HUES64 (cell line): ENCODE results near the gene VKORC1L1.
"Not testable (repeated sequence)": the region's sequence is repeated elsewhere in the genome, so short reads cannot be mapped to it uniquely, and the experiment has no call there.

ENCODE experiments used
- H3K27ac ChIP-seq: 2 replicates; pipeline ENCODE4 v1.7.0; 2013; ENCODE audit warnings: low read depth, low read length, inconsistent platforms
- H3K27me3 ChIP-seq: 2 replicates; pipeline ENCODE4 v1.6.1; 2013; ENCODE audit warnings: mild to moderate bottlenecking, low read length; ENCODE audit not compliant: insufficient read depth
- H3K36me3 ChIP-seq: 2 replicates; pipeline ENCODE4 v1.6.1; 2013; ENCODE audit warnings: mild to moderate bottlenecking, low read length; ENCODE audit not compliant: insufficient read depth
- H3K4me1 ChIP-seq: 2 replicates; pipeline ENCODE4 v1.6.1; 2013; ENCODE audit warnings: mild to moderate bottlenecking, low read length, moderate library complexity; ENCODE audit not compliant: insufficient read depth
- H3K4me3 ChIP-seq: 2 replicates; pipeline ENCODE4 v1.5.1; 2013; ENCODE audit warnings: mild to moderate bottlenecking, low read length, moderate library complexity
- H3K9ac ChIP-seq: 2 replicates; pipeline ENCODE4 v1.6.1; 2013; ENCODE audit warnings: mild to moderate bottlenecking, low read depth, low read length
- H3K9me3 ChIP-seq: 2 replicates; pipeline ENCODE4 v1.6.1; 2013; ENCODE audit warnings: low read depth, low read length; ENCODE audit not compliant: insufficient read depth
- WGBS: fragments of 150-250, 120-280 bp; methylation state at CpG from one replicate; pipeline ENCODE4 v1.1.7; 2013; ENCODE audit warnings: missing lambda C conversion rate; 5-methylcytosine and 5-hydroxymethylcytosine counted together

VKORC1L1 gene

DNA sequence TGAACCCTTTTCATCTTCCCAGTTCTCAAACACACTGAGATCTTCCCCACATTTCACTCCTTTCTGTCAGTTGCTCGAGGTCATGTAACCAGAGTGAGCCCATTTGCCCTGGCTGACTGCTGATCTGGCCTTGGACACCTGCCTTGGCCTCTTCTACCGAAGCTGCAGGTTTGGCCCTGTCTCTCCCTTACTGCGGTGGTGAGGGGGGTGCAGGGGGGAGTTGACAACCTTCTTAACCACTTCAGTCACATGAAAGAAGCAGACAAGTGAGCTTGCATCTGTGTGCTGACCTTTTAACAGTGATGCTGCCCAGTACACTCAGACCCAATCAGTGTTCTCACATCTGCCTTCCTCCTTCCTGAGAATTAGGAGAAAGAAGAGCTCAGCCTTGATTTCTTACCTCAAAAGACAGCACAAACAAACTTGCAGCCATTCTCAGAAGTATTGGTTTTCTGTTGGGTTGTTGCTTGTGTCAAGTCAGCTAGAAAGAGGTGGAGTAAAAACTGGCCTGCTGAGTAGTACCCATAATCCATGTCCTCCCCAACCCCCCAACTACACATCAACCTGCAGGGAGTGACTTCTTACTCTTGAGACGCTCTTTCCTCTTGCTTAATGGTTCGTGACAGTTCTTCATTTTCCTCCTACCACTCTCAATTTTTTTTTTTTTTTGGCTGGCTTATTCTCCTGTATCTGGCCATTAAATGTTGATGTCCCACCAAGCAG lies 15.7 kb downstream of the VKORC1L1 start:
- peaks cover 14% of the 10 kb centered on the region for H3K36me3 ChIP-seq
- not testable (repeated sequence) for H3K9me3 ChIP-seq, H3K4me1 ChIP-seq, H3K27ac ChIP-seq, H3K27me3 ChIP-seq, H3K4me3 ChIP-seq, H3K9ac ChIP-seq
- WGBS, result 95% methylated on average over 5 of the region's 5 CpGs

DNA sequence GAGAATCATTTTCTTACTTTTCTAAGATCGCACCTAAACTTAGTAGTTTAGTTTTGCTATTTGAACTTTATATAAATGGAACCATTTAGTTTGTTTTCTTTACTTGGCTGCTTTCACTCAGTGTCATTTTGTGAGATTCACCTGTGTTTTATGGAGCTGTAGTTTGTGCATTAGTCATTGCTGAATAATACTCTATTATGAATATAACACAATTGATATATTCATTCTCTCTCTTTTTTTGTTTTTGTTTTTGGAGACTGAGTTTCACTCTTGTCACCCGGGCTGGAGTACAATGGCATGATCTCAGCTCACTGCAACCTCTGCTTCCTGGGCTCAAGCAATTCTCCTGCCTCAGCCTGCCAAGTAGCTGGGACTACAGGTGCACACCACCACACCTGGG lies 16.8 kb downstream of the VKORC1L1 start:
- whole genome bisulfite sequencing, result 96% methylated on average over 1 of the region's 2 CpGs
- H3K9me3 ChIP-seq, H3K4me3 ChIP-seq, H3K4me1 ChIP-seq, H3K27ac ChIP-seq, H3K27me3 ChIP-seq, H3K9ac ChIP-seq: not testable (repeated sequence)
- peaks cover 14% of the 10 kb centered on the region for H3K36me3 ChIP-seq

DNA sequence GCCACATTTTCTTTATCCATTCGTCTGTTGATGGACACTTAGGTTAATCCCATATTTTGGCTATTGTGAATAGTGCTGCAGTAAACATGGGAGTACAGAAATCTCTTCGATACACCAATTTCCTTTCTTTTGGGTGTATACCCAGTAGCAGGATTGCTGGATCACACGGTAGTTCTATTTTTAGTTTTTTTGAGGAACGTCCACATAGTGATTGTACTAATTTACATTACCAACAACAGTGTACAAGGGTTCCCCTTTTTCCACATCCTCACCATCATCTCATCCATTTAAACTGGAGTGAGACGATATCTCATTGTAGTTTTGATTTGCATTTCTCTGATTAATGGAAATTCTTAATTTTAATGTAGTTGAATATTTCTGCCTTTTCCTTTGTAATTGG lies 19.3 kb downstream of the VKORC1L1 start:
- Histone ChIP-seq H3K9ac (no peak overlapping the region), H3K27me3 (no peaks in the 10 kb centered on the region), H3K9me3 (no peaks in the 10 kb centered on the region), H3K4me3 (no peak overlapping the region), H3K27ac (no peak overlapping the region), H3K36me3 (peaks cover 14% of the 10 kb centered on the region), H3K4me1 (no peaks in the 10 kb centered on the region)
- 98% methylated on average over 4 of the region's 5 CpGs for whole genome bisulfite sequencing

DNA sequence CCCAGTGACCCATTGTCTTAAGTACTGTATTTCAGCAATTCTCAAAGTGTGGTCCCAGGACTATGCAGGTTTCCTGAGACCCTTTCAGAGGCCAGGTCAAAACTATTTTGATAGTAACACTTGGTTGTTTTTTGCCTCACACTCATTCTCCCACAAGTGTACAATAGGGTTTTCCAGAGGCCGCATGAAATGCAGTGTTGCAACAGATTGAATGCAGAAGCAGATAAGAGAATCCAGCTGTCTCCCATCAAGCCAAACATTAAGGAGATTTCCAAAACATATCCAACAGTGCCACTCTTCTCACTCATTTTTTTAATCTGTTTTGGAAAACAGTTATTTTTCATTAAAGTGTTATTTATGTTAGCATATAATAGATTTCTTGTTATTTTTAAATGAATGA lies 20.0 kb downstream of the VKORC1L1 start:
- Histone ChIP-seq H3K4me3 (no peak overlapping the region), H3K36me3 (peaks cover 14% of the 10 kb centered on the region), H3K27ac (no peak overlapping the region), H3K27me3 (no peaks in the 10 kb centered on the region), H3K9ac (no peak overlapping the region), H3K4me1 (no peaks in the 10 kb centered on the region), H3K9me3 (no peaks in the 10 kb centered on the region)
- WGBS, result 100% methylated on average over 1 of the region's 1 CpG

DNA sequence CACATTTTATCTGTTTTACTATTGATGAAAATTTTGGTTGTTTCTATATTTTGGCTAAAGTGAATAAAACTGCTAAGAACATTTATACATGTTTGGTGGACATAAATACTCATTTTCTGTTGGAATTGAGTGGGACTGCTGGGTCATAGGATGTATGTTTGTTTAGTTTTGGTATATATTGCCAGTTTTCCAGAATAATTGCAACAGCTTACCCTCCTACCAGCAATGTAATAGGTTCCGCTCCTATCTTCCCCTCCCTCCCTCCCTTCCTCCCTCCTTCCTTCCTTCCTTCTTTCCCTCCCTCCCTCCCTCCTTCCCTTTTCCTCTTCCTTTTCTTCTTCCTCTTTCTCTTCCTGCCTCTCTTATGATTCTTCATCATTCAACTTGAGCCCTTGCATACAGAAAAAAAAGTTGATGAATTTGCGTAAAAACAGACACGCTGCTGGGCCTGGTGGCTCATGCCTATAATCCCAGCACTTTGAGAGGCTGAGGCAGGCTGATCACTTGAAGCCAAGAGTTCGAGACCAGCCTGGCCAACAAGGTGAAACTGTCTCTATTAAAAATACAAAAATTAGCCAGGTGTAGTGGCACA lies 23.5 kb downstream of the VKORC1L1 start:
- Histone ChIP-seq H3K4me1 (no peaks in the 10 kb centered on the region), H3K27me3 (no peaks in the 10 kb centered on the region), H3K4me3 (no peak overlapping the region), H3K9me3 (no peaks in the 10 kb centered on the region), H3K27ac (no peak overlapping the region), H3K9ac (no peak overlapping the region), H3K36me3 (peaks cover 22% of the 10 kb centered on the region)
- WGBS, result 94% methylated on average over 4 of the region's 4 CpGs

DNA sequence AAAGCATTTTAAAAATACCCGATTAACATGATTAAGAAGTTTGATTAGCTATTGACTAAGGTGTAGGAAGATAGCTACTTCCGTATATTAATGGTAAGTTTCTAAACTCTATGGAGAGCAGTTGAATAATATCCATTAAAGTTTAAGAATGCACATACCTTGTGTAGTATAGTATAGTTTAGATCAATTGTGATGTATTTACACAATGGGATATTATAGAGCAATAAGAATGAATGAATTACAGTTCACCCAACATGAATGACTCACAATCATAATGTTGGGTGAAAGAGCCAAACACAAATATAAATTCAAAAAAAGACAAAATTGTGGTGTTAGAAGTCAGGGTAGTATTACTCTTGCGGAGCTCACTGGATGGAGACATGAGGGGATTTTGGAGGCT lies 24.4 kb downstream of the VKORC1L1 start:
- H3K4me1 ChIP-seq, H3K27me3 ChIP-seq, H3K9ac ChIP-seq, H3K9me3 ChIP-seq, H3K4me3 ChIP-seq, H3K27ac ChIP-seq: not testable (repeated sequence)
- 100% methylated on average over 1 of the region's 3 CpGs for WGBS
- H3K36me3 ChIP-seq, result peaks cover 22% of the 10 kb centered on the region

DNA sequence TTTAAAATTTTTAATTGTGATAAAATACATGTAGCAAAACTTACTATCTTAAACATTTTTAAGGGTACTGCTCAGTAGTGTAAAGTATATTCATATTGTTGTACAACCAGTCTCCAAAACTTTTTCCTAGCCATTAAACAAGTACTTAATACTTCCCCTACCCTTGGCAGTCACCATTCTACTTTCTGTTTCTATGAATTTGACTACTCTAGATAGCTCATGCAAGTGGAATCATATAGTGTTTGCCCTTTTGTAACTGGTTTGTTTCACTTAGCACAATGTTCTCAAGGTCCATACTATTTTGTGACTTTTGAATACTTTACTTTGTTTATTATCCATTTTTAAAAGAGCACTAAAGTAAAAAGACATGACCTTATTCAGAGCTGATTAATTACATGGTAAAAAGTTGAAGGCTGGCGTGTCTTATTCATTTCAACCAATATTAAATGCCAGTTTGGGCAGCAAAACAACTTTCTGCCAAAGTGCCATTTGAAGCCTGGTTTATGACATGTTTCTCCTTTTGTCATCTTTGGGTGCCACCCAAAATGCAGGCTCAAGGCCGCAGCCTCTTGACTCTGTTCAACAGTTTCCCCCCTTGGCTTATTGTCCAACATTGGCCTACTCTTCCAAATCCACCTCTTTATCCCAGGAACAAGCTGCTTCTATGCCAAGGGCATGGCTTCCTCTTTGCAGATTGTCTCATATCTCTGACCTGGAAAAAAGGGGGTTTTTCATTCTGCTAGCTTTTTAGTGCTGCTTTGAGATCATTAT lies 26.0 kb downstream of the VKORC1L1 start:
- H3K36me3 ChIP-seq, result peaks cover 16% of the 10 kb centered on the region; the same call in 1 of the 2 replicates
- not testable (repeated sequence) for H3K4me3 ChIP-seq, H3K4me1 ChIP-seq, H3K9me3 ChIP-seq, H3K9ac ChIP-seq, H3K27ac ChIP-seq, H3K27me3 ChIP-seq
- 98% methylated on average over 2 of the region's 2 CpGs for WGBS

DNA sequence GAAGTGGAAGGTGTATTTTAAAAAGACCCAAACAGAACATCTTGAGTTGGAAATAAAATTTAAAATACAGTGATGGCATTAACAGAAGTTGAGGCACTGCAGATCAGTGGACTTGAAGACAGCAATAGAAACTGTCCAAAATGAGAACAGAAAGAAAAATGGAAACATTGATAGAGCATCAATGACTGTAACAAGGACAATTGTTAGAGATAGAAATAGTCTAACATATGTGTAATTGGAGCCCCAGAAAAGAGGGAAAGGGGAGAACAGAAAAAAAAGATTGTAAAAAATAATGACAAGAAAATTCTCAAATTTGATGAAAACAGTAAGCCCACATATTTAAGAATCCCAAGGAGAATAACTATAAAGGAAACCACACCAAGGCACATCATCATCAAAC lies 29.4 kb downstream of the VKORC1L1 start:
- Histone ChIP-seq H3K4me3 (no peak overlapping the region), H3K9ac (no peak overlapping the region), H3K27ac (no peak overlapping the region), H3K9me3 (peaks cover 8% of the 10 kb centered on the region; the same call in 1 of the 2 replicates), H3K4me1 (peaks cover 10% of the 10 kb centered on the region), H3K36me3 (peaks cover 22% of the 10 kb centered on the region; the same call in 1 of the 2 replicates), H3K27me3 (no peaks in the 10 kb centered on the region)

DNA sequence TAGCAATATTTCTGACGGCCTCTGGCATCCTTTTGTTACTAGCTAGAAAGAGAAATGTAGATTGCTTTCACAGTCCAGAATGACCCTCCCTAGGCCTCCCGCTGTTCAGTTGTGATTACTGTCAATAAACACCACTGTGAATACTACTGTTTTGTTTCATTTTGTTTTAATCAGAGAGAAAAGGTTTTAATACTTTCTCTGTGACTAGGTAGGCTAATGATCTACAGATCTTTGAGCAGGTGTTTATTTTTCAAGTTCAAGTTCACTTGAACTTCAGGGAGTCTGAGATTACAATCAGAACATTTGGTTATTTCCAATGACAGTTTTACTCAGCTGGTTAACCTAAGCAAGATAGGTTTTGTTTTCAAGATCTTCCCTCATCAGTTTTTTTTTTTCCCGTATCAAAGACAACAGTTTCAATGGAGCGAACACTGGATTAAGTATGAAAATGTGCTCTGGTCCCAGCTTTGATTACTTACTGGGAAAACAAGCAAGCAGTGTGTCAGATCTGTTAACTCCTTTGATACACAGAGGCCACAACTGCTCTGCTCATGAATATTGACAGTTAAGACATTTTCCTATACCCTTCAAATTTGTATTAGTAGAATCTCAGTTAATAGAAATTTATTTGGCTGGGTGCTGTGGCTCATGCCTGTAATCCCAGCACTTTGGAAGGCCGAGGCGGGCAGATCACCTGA lies 34.8 kb downstream of the VKORC1L1 start:
- H3K9ac ChIP-seq, result no peak overlapping the region
- H3K27ac ChIP-seq, result peak overlapping the region; percentile 25; the same call in 1 of the 2 replicates
- no peak overlapping the region for H3K4me3 ChIP-seq
- 96% methylated on average over 4 of the region's 6 CpGs for WGBS
- H3K4me1 ChIP-seq, result peaks cover 16% of the 10 kb centered on the region
- H3K9me3 ChIP-seq, result peaks cover 3% of the 10 kb centered on the region; the same call in 1 of the 2 replicates
- no peaks in the 10 kb centered on the region for H3K27me3 ChIP-seq
- H3K36me3 ChIP-seq, result peaks cover 6% of the 10 kb centered on the region; the same call in 1 of the 2 replicates

DNA sequence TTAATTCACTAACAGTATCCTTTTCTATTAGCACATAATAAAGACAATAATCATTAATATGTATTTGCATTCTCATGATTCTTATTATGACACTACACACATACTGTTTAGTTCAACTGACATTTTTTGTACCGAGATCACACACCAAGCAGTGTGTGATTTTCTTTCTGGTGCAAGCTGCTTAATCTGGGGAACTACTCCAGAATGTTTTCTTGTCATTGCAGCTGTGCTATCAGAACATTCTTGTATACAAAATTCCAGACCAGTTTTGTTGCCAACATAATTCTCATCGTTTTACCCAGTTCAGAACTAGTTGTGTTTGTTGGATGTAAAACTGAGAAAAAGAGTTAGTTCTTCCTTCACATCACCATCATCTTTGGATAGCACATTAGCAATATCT lies 37.4 kb downstream of the VKORC1L1 start:
- Histone ChIP-seq H3K4me3 (no peak overlapping the region), H3K9me3 (no peaks in the 10 kb centered on the region), H3K27ac (no peak overlapping the region), H3K4me1 (peaks cover 16% of the 10 kb centered on the region), H3K27me3 (no peaks in the 10 kb centered on the region), H3K36me3 (no peaks in the 10 kb centered on the region; the same call in 1 of the 2 replicates), H3K9ac (no peak overlapping the region)
- WGBS, result 95% methylated on average over 1 of the region's 2 CpGs

DNA sequence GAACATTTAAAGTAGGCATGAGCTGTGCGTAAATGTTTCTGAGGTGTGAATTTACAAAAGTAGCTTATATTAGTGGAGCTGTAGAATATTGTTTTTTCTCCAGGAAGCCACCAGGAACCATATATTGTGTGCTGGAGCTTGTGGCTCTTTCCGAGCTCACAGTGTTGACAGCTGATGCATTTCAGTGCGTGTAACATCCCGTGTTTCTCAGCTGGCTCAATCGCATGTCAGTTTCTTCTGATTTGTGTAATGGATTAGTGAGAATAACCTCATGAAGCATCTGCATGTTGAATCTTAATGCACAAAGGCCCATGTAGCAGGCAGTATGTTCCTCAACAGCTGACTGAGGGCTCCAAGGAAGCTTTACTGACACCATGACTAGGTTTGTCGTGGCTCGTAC lies 39.4 kb downstream of the VKORC1L1 start:
- H3K36me3 ChIP-seq, result no peaks in the 10 kb centered on the region
- no peaks in the 10 kb centered on the region for H3K27me3 ChIP-seq
- H3K4me3 ChIP-seq, result no peak overlapping the region
- H3K4me1 ChIP-seq, result peaks cover 7% of the 10 kb centered on the region
- no peaks in the 10 kb centered on the region for H3K9me3 ChIP-seq
- no peak overlapping the region for H3K27ac ChIP-seq
- H3K9ac ChIP-seq, result no peak overlapping the region
- WGBS, result 94% methylated on average over 7 of the region's 7 CpGs
